Stimulated activated effector memory CD8-positive, alpha-beta T cell treated with anti-CD3 and anti-CD28 coated beads, Interleukin-12 subunit alpha, Interleukin-12 subunit beta, amount 100 ng/mL, for 72 hours (primary cell): ENCODE data around the gene MASP2.
"Not testable (repeated sequence)": the region's sequence is repeated elsewhere in the genome, so short reads cannot be mapped to it uniquely, and the experiment has no call there.

ENCODE experiments used
- ATAC-seq: fragments of 150-1000 bp; cut with Tn5 transposase; 2 replicates; pipeline ENCODE4 v1.10.0; 2021
- DNase-seq, 2 donors: peaks; one replicate each; pipeline ENCODE4 v3.0.0; 2021 to 2022; ENCODE audit warnings: low spot score in 2 of 2
- H3K27ac Mint-ChIP-seq: one replicate; pipeline ENCODE4 v1.8.0; 2022; ENCODE audit warnings: mild to moderate bottlenecking, mixed read lengths
- H3K36me3 Mint-ChIP-seq: one replicate; pipeline ENCODE4 v1.8.0; 2022; ENCODE audit warnings: mild to moderate bottlenecking, mixed read lengths
- H3K4me1 Mint-ChIP-seq: one replicate; pipeline ENCODE4 v1.8.0; 2022; ENCODE audit warnings: mixed read lengths
- H3K4me3 Mint-ChIP-seq: one replicate; pipeline ENCODE4 v1.8.0; 2022; ENCODE audit warnings: mild to moderate bottlenecking, mixed read lengths
- H3K9me3 Mint-ChIP-seq: one replicate; pipeline ENCODE4 v1.8.0; 2022; ENCODE audit warnings: mixed read lengths

The MASP2 gene

GRCh38 chr1:11046625-11047365, at the start of gene MASP2:
MASP2 (minus strand) TSS chr1:11047239; CDS start chr1:11047207, 32 bp downstream.
- no peak for ATAC-seq
- Mint-ChIP-seq H3K9me3 (no peaks in the 10 kb centered on the region), H3K4me1 (no peaks in the 10 kb centered on the region), H3K4me3 (no peak within 1 kb of the TSS), H3K27ac (no peak within 1 kb of the TSS), H3K36me3 (no peaks in the 10 kb centered on the region)
- DNase-seq = no peak

GRCh38 chr1:11083784-11084183, 36.7 kb upstream of the MASP2 start:
- H3K4me1 Mint-ChIP-seq, DNase-seq, H3K9me3 Mint-ChIP-seq, H3K27ac Mint-ChIP-seq, H3K4me3 Mint-ChIP-seq, ATAC-seq: not testable (repeated sequence)
- H3K36me3 Mint-ChIP-seq = peaks cover 81% of the 10 kb centered on the region

- no peak for DNase-seq
- Mint-ChIP-seq H3K9me3 (no peaks in the 10 kb centered on the region), H3K4me1 (no peaks in the 10 kb centered on the region), H3K27ac (no peak overlapping the region), H3K4me3 (no peak overlapping the region), H3K36me3 (peaks cover 81% of the 10 kb centered on the region)
- no peak for ATAC-seq
These were observed 33.9 kb upstream of the MASP2 start for GRCh38 chr1:11080931-11081330.

GRCh38 chr1:11078631-11079030, 31.6 kb upstream of the MASP2 start:
- no peak for ATAC-seq
- Mint-ChIP-seq H3K36me3 (peaks cover 99% of the 10 kb centered on the region), H3K4me3 (no peak overlapping the region), H3K27ac (peak overlapping the region; percentile 3), H3K4me1 (no peaks in the 10 kb centered on the region), H3K9me3 (no peaks in the 10 kb centered on the region)
- DNase-seq = no peak

- peaks cover 17% of the 10 kb centered on the region for H3K4me1 Mint-ChIP-seq
- not testable (repeated sequence) for H3K4me3 Mint-ChIP-seq, H3K9me3 Mint-ChIP-seq, DNase-seq
- peak; percentile 76 for ATAC-seq
- H3K36me3 Mint-ChIP-seq = peaks cover 100% of the 10 kb centered on the region
- H3K27ac Mint-ChIP-seq = peak overlapping the region; percentile 72
These were observed 26.4 kb upstream of the MASP2 start for GRCh38 chr1:11073398-11073797.

- H3K4me1 Mint-ChIP-seq = peaks cover 17% of the 10 kb centered on the region
- peak overlapping the region; percentile 72 for H3K27ac Mint-ChIP-seq
- DNase-seq = no peak
- no peaks in the 10 kb centered on the region for H3K9me3 Mint-ChIP-seq
- no peak overlapping the region for H3K4me3 Mint-ChIP-seq
- peaks cover 100% of the 10 kb centered on the region for H3K36me3 Mint-ChIP-seq
- peak; percentile 49 for ATAC-seq
These were observed 25.3 kb upstream of the MASP2 start for GRCh38 chr1:11072216-11072917.

GRCh38 chr1:11071463-11072215, 24.6 kb upstream of the MASP2 start:
- ATAC-seq (no peak), DNase-seq (no peak)
- Mint-ChIP-seq H3K27ac (peak overlapping the region; percentile 1), H3K9me3 (no peaks in the 10 kb centered on the region), H3K4me1 (peaks cover 17% of the 10 kb centered on the region), H3K36me3 (peaks cover 100% of the 10 kb centered on the region), H3K4me3 (no peak overlapping the region)

- peaks cover 100% of the 10 kb centered on the region for H3K36me3 Mint-ChIP-seq
- no peaks in the 10 kb centered on the region for H3K9me3 Mint-ChIP-seq
- no peak for ATAC-seq
- DNase-seq = no peak
- peak overlapping the region; percentile 1 for H3K27ac Mint-ChIP-seq
- H3K4me3 Mint-ChIP-seq = no peak overlapping the region
- peaks cover 17% of the 10 kb centered on the region for H3K4me1 Mint-ChIP-seq
These were observed 23.8 kb upstream of the MASP2 start for GRCh38 chr1:11070876-11071275.

GRCh38 chr1:11068600-11069473, 21.8 kb upstream of the MASP2 start:
- Mint-ChIP-seq H3K27ac (peak overlapping the region; percentile 58), H3K4me1 (peaks cover 18% of the 10 kb centered on the region), H3K36me3 (peaks cover 100% of the 10 kb centered on the region), H3K4me3 (no peak overlapping the region), H3K9me3 (no peaks in the 10 kb centered on the region)
- ATAC-seq (no peak), DNase-seq (no peak)

- no peak for ATAC-seq
- Mint-ChIP-seq H3K27ac (peak overlapping the region; percentile 32), H3K4me1 (peaks cover 27% of the 10 kb centered on the region), H3K9me3 (no peaks in the 10 kb centered on the region), H3K36me3 (peaks cover 100% of the 10 kb centered on the region), H3K4me3 (no peak overlapping the region)
- DNase-seq = no peak
These were observed 20.9 kb upstream of the MASP2 start for GRCh38 chr1:11067716-11068599.

GRCh38 chr1:11065796-11066195, 18.8 kb upstream of the MASP2 start:
- DNase-seq (no peak), ATAC-seq (no peak)
- Mint-ChIP-seq H3K9me3 (no peaks in the 10 kb centered on the region), H3K27ac (no peak overlapping the region), H3K4me3 (no peak overlapping the region), H3K36me3 (peaks cover 85% of the 10 kb centered on the region), H3K4me1 (peaks cover 35% of the 10 kb centered on the region)

- H3K27ac Mint-ChIP-seq = no peak overlapping the region
- H3K4me1 Mint-ChIP-seq = peaks cover 42% of the 10 kb centered on the region
- H3K36me3 Mint-ChIP-seq = peaks cover 85% of the 10 kb centered on the region
- ATAC-seq = no peak
- DNase-seq = no peak
- no peaks in the 10 kb centered on the region for H3K9me3 Mint-ChIP-seq
- no peak overlapping the region for H3K4me3 Mint-ChIP-seq
These were observed 17.9 kb upstream of the MASP2 start for GRCh38 chr1:11064942-11065341.

GRCh38 chr1:11063937-11064537, 17.0 kb upstream of the MASP2 start:
- peaks cover 80% of the 10 kb centered on the region for H3K36me3 Mint-ChIP-seq
- peaks cover 38% of the 10 kb centered on the region for H3K4me1 Mint-ChIP-seq
- not testable (repeated sequence) for H3K4me3 Mint-ChIP-seq, H3K27ac Mint-ChIP-seq, ATAC-seq, H3K9me3 Mint-ChIP-seq, DNase-seq
